Ishikawa (cell line): Measurements from ENCODE around the gene FADS3.

Experiments
- EP300 ChIP-seq: IDR thresholded peaks from 2 replicates; pipeline ENCODE4 v1.6.1; 2012; ENCODE audit warnings: borderline replicate concordance
- TAF1 ChIP-seq: IDR thresholded peaks from 2 replicates; pipeline ENCODE4 v1.6.1; 2012; ENCODE audit warnings: low read depth, mild to moderate bottlenecking
- TEAD4 ChIP-seq: IDR thresholded peaks from 2 replicates; pipeline ENCODE4 v1.6.1; 2012
- TF ChIP-seq, protein P1 (sequence below): IDR thresholded peaks from 2 replicates; pipeline ENCODE4 v1.6.1; 2012
- TF ChIP-seq, protein P2 (sequence below): IDR thresholded peaks from 2 replicates; pipeline ENCODE4 v1.6.1; 2012; ENCODE audit warnings: low read depth, mild to moderate bottlenecking

DNA sequence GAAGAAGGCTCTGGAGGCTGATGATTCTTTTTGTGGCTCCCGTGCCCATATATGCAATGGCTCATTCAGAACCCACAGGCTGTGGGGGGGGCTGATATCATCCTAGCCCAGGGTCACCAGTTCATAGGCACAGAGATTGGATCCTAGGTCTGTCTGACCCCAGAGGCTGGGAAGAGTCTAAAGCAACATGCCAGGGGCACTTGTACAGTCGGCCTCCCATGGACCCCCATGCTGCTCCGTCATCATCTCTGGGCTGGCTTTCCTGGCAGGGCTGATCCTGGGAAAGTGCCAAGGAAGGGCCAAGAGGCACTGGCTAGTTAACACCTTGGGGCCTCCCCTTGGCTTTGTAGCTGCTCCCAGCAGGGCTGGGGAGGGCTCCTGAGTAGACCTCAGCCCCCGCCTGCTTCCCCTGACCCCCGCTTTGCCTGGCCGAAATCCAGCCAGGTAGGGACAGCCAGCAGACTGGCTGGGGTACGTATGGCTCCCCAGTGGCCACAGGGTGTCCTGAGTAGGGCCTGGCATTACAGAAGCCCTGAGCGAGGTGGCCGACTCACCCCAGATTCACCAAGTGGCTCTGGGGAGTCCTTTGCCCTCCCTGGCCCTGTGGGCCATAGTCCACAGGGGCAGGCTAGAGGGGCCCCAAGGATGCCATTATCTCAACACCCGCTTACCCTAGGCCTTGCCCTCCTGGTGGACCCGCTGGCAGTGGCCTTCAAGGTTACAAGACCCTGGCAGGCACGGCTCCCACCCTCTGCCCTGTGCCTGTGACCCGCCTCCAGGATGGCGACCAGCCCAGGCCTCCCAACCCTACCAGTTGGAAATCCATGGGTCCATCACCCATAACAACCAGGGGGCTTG lies 22.5 kb downstream of the FADS3 start:
- TF ChIP-seq, protein P1, sequence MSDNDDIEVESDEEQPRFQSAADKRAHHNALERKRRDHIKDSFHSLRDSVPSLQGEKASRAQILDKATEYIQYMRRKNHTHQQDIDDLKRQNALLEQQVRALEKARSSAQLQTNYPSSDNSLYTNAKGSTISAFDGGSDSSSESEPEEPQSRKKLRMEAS, result no peak
- TF ChIP-seq TEAD4 (no peak), TAF1 (no peak), EP300 (no peak)
- TF ChIP-seq, protein P2, sequence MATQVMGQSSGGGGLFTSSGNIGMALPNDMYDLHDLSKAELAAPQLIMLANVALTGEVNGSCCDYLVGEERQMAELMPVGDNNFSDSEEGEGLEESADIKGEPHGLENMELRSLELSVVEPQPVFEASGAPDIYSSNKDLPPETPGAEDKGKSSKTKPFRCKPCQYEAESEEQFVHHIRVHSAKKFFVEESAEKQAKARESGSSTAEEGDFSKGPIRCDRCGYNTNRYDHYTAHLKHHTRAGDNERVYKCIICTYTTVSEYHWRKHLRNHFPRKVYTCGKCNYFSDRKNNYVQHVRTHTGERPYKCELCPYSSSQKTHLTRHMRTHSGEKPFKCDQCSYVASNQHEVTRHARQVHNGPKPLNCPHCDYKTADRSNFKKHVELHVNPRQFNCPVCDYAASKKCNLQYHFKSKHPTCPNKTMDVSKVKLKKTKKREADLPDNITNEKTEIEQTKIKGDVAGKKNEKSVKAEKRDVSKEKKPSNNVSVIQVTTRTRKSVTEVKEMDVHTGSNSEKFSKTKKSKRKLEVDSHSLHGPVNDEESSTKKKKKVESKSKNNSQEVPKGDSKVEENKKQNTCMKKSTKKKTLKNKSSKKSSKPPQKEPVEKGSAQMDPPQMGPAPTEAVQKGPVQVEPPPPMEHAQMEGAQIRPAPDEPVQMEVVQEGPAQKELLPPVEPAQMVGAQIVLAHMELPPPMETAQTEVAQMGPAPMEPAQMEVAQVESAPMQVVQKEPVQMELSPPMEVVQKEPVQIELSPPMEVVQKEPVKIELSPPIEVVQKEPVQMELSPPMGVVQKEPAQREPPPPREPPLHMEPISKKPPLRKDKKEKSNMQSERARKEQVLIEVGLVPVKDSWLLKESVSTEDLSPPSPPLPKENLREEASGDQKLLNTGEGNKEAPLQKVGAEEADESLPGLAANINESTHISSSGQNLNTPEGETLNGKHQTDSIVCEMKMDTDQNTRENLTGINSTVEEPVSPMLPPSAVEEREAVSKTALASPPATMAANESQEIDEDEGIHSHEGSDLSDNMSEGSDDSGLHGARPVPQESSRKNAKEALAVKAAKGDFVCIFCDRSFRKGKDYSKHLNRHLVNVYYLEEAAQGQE, result no peak
